K562 (cell line): Measurements from ENCODE around the gene RNF144A. TPM values are rescaled to one million over a fixed set of nuclear protein-coding genes. Genes with fewer than 3 reads are reported as not detected.

ENCODE experiments used
- CREBBP ChIP-seq: IDR thresholded peaks from one replicate; pipeline ENCODE4 v1.6.1; 2012; ENCODE audit warnings: low read depth, mild to moderate bottlenecking, control low read depth, inconsistent platforms, low read length
- DIDO1 ChIP-seq: fragments of 450-650 bp; IDR thresholded peaks from 2 replicates; pipeline ENCODE4 v1.6.1; 2016; ENCODE audit warnings: low read depth, missing biosample characterization, missing genetic modification characterization
- HOXB6 ChIP-seq: fragments of 250-450 bp; sonication (Bioruptor Pico); IDR thresholded peaks from 2 replicates; pipeline ENCODE4 v1.5.1; 2022; ENCODE audit warnings: mild to moderate bottlenecking, borderline replicate concordance
- RFX1 ChIP-seq: fragments of 450-650 bp; IDR thresholded peaks from 2 replicates; pipeline ENCODE4 v1.6.1; 2016; ENCODE audit warnings: mild to moderate bottlenecking, moderate library complexity
- SOX6 ChIP-seq: fragments of 450-650 bp; IDR thresholded peaks from 2 replicates; pipeline ENCODE4 v1.6.1; 2014; ENCODE audit warnings: mild to moderate bottlenecking
- ZNF41 ChIP-seq: fragments of 250-450 bp; sonication (Bioruptor Pico); conservative IDR thresholded peaks from 2 replicates; pipeline ENCODE4 v1.4.0; 2020; ENCODE audit warnings: mild to moderate bottlenecking
- ZNF707 ChIP-seq: fragments of 250-450 bp; sonication (Bioruptor Pico); conservative IDR thresholded peaks from 2 replicates; pipeline ENCODE4 v1.8.0; 2022; ENCODE audit warnings: inconsistent platforms, mild to moderate bottlenecking, moderate library complexity
- polyA plus RNA-seq, 8 experiments: library from polyadenylated mRNA; depleted of rRNA in 4 of 8; stranded (reverse) in 5 of 8; unstranded in 3 of 8; fragments of >200 nt; fragmentation: Nextera tagmentation in 2 of 8; fragmentation: Illumina TruSeq in 1 of 8; extraction: Ambion mirVana in 2 of 8; extraction: Trizol in 1 of 8; gene quantifications; 2 replicates each; pipeline versions ENCODE4 v1.2.1 to v1.2.3, GENCODE V29; 2011 to 2014; ENCODE audit warnings: inconsistent platforms in 1 of 8, missing spikeins in 1 of 8
- total RNA-seq, 7 experiments: library from RNA; depleted of rRNA in 6 of 7; stranded (reverse); fragments of >200 nt in 6 of 7; fragmentation: Illumina TruSeq in 2 of 7; extraction: Trizol in 2 of 7; gene quantifications; 2 replicates each; pipeline versions ENCODE4 v1.2.1 to v1.2.3, GENCODE V29; 2011 to 2021; ENCODE audit warnings: low replicate concordance in 1 of 7
- TF ChIP-seq, protein P1 (sequence below): fragments of 200-600 bp; sonication (generic); IDR thresholded peaks from one replicate; pipeline ENCODE4 v1.6.1; 2012; ENCODE audit warnings: mild to moderate bottlenecking, low read depth, low read length, inconsistent platforms
- TF ChIP-seq, protein P2 (sequence below): IDR thresholded peaks from 2 replicates; pipeline ENCODE4 v1.6.1; 2014; ENCODE audit warnings: antibody characterized with exemption
- TF ChIP-seq, protein P3 (sequence below): fragments of 250-450 bp; sonication (Bioruptor Pico); IDR thresholded peaks from 2 replicates; pipeline ENCODE4 v1.5.0; 2021
- TF ChIP-seq, protein P4 (sequence below): fragments of 450-650 bp; formaldehyde crosslinking; IDR thresholded peaks from 2 replicates; pipeline ENCODE4 v1.4.0; 2020; ENCODE audit warnings: mild to moderate bottlenecking

RNF144A gene
- total and polyA plus RNA-seq, 9 of the 15 experiments (the other 6 are each of a cell fraction or from before 2014, with no cell fraction given) = 0.96 to 11.3 (median 6.2) TPM

DNA sequence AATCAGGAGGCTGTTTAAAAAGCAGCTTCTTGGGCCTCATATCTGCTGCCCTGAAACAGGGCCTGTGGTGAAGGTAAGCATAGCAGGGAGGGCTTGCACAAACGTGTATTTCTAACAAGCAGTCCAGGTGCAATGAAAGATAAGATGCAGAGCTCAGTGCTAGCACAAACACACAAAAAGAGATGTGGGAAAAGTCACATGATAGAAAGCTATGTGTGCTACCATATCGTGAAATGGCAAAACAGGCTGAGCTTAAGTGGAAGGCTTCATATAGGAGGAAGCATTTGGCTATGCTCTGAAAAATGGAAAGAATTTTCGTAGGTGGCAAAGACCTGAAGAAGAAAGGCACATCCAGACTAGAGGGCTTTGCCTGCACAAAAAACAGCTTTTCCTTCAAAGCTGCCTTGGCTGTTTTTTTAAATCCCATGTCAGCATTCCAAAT is 29.4 kb upstream of the RNF144A start (continued):
- TF ChIP-seq, protein P1, sequence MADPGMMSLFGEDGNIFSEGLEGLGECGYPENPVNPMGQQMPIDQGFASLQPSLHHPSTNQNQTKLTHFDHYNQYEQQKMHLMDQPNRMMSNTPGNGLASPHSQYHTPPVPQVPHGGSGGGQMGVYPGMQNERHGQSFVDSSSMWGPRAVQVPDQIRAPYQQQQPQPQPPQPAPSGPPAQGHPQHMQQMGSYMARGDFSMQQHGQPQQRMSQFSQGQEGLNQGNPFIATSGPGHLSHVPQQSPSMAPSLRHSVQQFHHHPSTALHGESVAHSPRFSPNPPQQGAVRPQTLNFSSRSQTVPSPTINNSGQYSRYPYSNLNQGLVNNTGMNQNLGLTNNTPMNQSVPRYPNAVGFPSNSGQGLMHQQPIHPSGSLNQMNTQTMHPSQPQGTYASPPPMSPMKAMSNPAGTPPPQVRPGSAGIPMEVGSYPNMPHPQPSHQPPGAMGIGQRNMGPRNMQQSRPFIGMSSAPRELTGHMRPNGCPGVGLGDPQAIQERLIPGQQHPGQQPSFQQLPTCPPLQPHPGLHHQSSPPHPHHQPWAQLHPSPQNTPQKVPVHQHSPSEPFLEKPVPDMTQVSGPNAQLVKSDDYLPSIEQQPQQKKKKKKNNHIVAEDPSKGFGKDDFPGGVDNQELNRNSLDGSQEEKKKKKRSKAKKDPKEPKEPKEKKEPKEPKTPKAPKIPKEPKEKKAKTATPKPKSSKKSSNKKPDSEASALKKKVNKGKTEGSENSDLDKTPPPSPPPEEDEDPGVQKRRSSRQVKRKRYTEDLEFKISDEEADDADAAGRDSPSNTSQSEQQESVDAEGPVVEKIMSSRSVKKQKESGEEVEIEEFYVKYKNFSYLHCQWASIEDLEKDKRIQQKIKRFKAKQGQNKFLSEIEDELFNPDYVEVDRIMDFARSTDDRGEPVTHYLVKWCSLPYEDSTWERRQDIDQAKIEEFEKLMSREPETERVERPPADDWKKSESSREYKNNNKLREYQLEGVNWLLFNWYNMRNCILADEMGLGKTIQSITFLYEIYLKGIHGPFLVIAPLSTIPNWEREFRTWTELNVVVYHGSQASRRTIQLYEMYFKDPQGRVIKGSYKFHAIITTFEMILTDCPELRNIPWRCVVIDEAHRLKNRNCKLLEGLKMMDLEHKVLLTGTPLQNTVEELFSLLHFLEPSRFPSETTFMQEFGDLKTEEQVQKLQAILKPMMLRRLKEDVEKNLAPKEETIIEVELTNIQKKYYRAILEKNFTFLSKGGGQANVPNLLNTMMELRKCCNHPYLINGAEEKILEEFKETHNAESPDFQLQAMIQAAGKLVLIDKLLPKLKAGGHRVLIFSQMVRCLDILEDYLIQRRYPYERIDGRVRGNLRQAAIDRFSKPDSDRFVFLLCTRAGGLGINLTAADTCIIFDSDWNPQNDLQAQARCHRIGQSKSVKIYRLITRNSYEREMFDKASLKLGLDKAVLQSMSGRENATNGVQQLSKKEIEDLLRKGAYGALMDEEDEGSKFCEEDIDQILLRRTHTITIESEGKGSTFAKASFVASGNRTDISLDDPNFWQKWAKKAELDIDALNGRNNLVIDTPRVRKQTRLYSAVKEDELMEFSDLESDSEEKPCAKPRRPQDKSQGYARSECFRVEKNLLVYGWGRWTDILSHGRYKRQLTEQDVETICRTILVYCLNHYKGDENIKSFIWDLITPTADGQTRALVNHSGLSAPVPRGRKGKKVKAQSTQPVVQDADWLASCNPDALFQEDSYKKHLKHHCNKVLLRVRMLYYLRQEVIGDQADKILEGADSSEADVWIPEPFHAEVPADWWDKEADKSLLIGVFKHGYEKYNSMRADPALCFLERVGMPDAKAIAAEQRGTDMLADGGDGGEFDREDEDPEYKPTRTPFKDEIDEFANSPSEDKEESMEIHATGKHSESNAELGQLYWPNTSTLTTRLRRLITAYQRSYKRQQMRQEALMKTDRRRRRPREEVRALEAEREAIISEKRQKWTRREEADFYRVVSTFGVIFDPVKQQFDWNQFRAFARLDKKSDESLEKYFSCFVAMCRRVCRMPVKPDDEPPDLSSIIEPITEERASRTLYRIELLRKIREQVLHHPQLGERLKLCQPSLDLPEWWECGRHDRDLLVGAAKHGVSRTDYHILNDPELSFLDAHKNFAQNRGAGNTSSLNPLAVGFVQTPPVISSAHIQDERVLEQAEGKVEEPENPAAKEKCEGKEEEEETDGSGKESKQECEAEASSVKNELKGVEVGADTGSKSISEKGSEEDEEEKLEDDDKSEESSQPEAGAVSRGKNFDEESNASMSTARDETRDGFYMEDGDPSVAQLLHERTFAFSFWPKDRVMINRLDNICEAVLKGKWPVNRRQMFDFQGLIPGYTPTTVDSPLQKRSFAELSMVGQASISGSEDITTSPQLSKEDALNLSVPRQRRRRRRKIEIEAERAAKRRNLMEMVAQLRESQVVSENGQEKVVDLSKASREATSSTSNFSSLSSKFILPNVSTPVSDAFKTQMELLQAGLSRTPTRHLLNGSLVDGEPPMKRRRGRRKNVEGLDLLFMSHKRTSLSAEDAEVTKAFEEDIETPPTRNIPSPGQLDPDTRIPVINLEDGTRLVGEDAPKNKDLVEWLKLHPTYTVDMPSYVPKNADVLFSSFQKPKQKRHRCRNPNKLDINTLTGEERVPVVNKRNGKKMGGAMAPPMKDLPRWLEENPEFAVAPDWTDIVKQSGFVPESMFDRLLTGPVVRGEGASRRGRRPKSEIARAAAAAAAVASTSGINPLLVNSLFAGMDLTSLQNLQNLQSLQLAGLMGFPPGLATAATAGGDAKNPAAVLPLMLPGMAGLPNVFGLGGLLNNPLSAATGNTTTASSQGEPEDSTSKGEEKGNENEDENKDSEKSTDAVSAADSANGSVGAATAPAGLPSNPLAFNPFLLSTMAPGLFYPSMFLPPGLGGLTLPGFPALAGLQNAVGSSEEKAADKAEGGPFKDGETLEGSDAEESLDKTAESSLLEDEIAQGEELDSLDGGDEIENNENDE = no peak
- TF ChIP-seq CREBBP = no peak
- no peak for TF ChIP-seq ZNF707 (CRISPR knock-in tag)
- peak; percentile 96 for TF ChIP-seq SOX6
- TF ChIP-seq, protein P2, sequence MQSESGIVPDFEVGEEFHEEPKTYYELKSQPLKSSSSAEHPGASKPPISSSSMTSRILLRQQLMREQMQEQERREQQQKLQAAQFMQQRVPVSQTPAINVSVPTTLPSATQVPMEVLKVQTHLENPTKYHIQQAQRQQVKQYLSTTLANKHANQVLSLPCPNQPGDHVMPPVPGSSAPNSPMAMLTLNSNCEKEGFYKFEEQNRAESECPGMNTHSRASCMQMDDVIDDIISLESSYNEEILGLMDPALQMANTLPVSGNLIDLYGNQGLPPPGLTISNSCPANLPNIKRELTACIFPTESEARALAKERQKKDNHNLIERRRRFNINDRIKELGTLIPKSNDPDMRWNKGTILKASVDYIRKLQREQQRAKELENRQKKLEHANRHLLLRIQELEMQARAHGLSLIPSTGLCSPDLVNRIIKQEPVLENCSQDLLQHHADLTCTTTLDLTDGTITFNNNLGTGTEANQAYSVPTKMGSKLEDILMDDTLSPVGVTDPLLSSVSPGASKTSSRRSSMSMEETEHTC = peak; percentile 89
- no peak for TF ChIP-seq RFX1
- peak; percentile 69 for TF ChIP-seq ZNF41 (CRISPR knock-in tag)
- TF ChIP-seq, protein P3, sequence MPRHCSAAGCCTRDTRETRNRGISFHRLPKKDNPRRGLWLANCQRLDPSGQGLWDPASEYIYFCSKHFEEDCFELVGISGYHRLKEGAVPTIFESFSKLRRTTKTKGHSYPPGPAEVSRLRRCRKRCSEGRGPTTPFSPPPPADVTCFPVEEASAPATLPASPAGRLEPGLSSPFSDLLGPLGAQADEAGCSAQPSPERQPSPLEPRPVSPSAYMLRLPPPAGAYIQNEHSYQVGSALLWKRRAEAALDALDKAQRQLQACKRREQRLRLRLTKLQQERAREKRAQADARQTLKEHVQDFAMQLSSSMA (CRISPR knock-in tag) = no peak
- TF ChIP-seq DIDO1 (tag) = no peak
- TF ChIP-seq, protein P4, sequence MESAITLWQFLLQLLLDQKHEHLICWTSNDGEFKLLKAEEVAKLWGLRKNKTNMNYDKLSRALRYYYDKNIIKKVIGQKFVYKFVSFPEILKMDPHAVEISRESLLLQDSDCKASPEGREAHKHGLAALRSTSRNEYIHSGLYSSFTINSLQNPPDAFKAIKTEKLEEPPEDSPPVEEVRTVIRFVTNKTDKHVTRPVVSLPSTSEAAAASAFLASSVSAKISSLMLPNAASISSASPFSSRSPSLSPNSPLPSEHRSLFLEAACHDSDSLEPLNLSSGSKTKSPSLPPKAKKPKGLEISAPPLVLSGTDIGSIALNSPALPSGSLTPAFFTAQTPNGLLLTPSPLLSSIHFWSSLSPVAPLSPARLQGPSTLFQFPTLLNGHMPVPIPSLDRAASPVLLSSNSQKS (CRISPR knock-in tag) = 0 out of 2 replicates have a peak, but pooled peaks have one; percentile 58
- TF ChIP-seq HOXB6 (CRISPR knock-in tag) = no peak
